OCI-LY1 (cell line): ENCODE data around the gene EFHD2.
"Not testable (repeated sequence)": the region's sequence is repeated elsewhere in the genome, so short reads cannot be mapped to it uniquely, and the experiment has no call there.

Source experiments
- CTCF ChIP-seq: fragments of 200-600 bp; sonication (generic), shearing (Covaris generic); IDR thresholded peaks from 2 replicates; pipeline ENCODE4 v1.5.1; 2017; ENCODE audit warnings: mild to moderate bottlenecking, antibody characterized with exemption, low read length, moderate library complexity, mixed read lengths
- EZH2 ChIP-seq: fragments of 200-600 bp; sonication (generic), shearing (Covaris generic); IDR thresholded peaks from 2 replicates; pipeline ENCODE4 v1.8.0; 2017; ENCODE audit warnings: borderline replicate concordance, mixed run types, mild to moderate bottlenecking, antibody characterized with exemption, low read length, moderate library complexity, mixed read lengths

- not testable (repeated sequence) for TF ChIP-seq CTCF, EZH2
Observed at GRCh38 chr1:15379151-15379550, 30.5 kb upstream of the EFHD2 start.
